WTC11 (cell line): ENCODE measurements around the gene HOXB3. TPM values are rescaled to one million over a fixed set of nuclear protein-coding genes. Genes with fewer than 3 reads are reported as not detected.

Experiments used
- ATAC-seq: fragments of 200-7000 bp; cut with Tn5 transposase; 2 replicates; pipeline ENCODE4 v1.10.0; 2021; ENCODE audit warnings: mild to moderate bottlenecking, moderate library complexity
- CTCF ChIA-PET: fragments of 300-600 bp; sonication (Branson Sonifier 250); formaldehyde crosslinking; loops from one replicate; lab custom pipeline; 2021; ENCODE audit warnings: antibody characterized with exemption; lab: Charles Lee
- POLR2A ChIA-PET: fragments of 350-600 bp; sonication (Branson Sonifier 250); formaldehyde crosslinking; loops from one replicate; lab custom pipeline; 2021; ENCODE audit warnings: antibody characterized with exemption; lab: Charles Lee
- DNase-seq: peaks from one replicate; pipeline ENCODE4 v3.0.0; 2021; ENCODE audit warnings: low spot score
- H3K27ac Mint-ChIP-seq: 2 replicates; pipeline ENCODE4 v1.8.0; 2021; ENCODE audit warnings: mixed read lengths
- H3K27me3 Mint-ChIP-seq: 2 replicates; pipeline ENCODE4 v1.8.0; 2021; ENCODE audit warnings: low read depth, mild to moderate bottlenecking, moderate library complexity, mixed read lengths
- H3K36me3 Mint-ChIP-seq: 2 replicates; pipeline ENCODE4 v1.8.0; 2021; ENCODE audit warnings: mixed read lengths
- H3K4me1 Mint-ChIP-seq: 2 replicates; pipeline ENCODE4 v1.8.0; 2022; ENCODE audit warnings: mixed read lengths
- H3K4me3 Mint-ChIP-seq: 2 replicates; pipeline ENCODE4 v1.8.0; 2021; ENCODE audit warnings: mild to moderate bottlenecking, moderate library complexity, mixed read lengths
- H3K9me3 Mint-ChIP-seq: 2 replicates; pipeline ENCODE4 v1.8.0; 2021; ENCODE audit warnings: mixed read lengths
- CREB1 ChIP-seq: sonication (generic); formaldehyde crosslinking; IDR thresholded peaks from 2 replicates; pipeline ENCODE4 v1.8.0; 2023; ENCODE audit warnings: mild to moderate bottlenecking, missing genetic modification reagents
- ELF4 ChIP-seq: sonication (generic); formaldehyde crosslinking; IDR thresholded peaks from 2 replicates; pipeline ENCODE4 v1.8.1; 2022; ENCODE audit warnings: low read depth, mild to moderate bottlenecking, moderate library complexity, missing genetic modification reagents
- JUN ChIP-seq: sonication (generic); formaldehyde crosslinking; IDR thresholded peaks from 2 replicates; pipeline ENCODE4 v1.8.0; 2023; ENCODE audit warnings: mild to moderate bottlenecking, missing genetic modification reagents
- NFYB ChIP-seq: sonication (generic); formaldehyde crosslinking; conservative IDR thresholded peaks from 2 replicates; pipeline ENCODE4 v1.8.0; 2022; ENCODE audit warnings: low read depth, missing genetic modification reagents
- NR1H2 ChIP-seq: sonication (generic); formaldehyde crosslinking; IDR thresholded peaks from 2 replicates; pipeline ENCODE4 v1.9.0; 2021; ENCODE audit warnings: mild to moderate bottlenecking, moderate library complexity, missing genetic modification reagents
- PRDM15 ChIP-seq: sonication (generic); formaldehyde crosslinking; IDR thresholded peaks from 2 replicates; pipeline ENCODE4 v1.8.0; 2022; ENCODE audit warnings: missing genetic modification reagents
- RORB ChIP-seq: fragments of 250-450 bp; sonication (Bioruptor Pico); IDR thresholded peaks from 2 replicates; pipeline ENCODE4 v1.9.0; 2021; ENCODE audit warnings: mild to moderate bottlenecking
- SP1 ChIP-seq: sonication (generic); formaldehyde crosslinking; conservative IDR thresholded peaks from 2 replicates; pipeline ENCODE4 v1.8.1; 2022; ENCODE audit warnings: missing genetic modification reagents
- USF1 ChIP-seq: sonication (generic); formaldehyde crosslinking; IDR thresholded peaks from 2 replicates; pipeline ENCODE4 v1.8.0; 2022; ENCODE audit warnings: mild to moderate bottlenecking, missing genetic modification reagents
- ZNF121 ChIP-seq: sonication (generic); formaldehyde crosslinking; IDR thresholded peaks from 2 replicates; pipeline ENCODE4 v1.8.0; 2023; ENCODE audit warnings: missing genetic modification reagents
- ZNF232 ChIP-seq: sonication (generic); formaldehyde crosslinking; IDR thresholded peaks from 2 replicates; pipeline ENCODE4 v1.8.0; 2022; ENCODE audit warnings: mild to moderate bottlenecking, missing genetic modification reagents
- ZNF416 ChIP-seq: fragments of 250-450 bp; sonication (Bioruptor Pico); IDR thresholded peaks from 2 replicates; pipeline ENCODE4 v1.9.0; 2021; ENCODE audit warnings: mild to moderate bottlenecking, inconsistent platforms
- total RNA-seq: library from RNA; stranded (reverse); gene quantifications from 3 replicates; pipeline ENCODE4 v1.2.3, GENCODE V29; 2021
- TF ChIP-seq, protein P1 (sequence below): fragments of 250-450 bp; sonication (Bioruptor Pico); IDR thresholded peaks from 2 replicates; pipeline ENCODE4 v1.9.0; 2021; ENCODE audit warnings: mild to moderate bottlenecking, borderline replicate concordance
- TF ChIP-seq, protein P2 (sequence below): sonication (generic); formaldehyde crosslinking; IDR thresholded peaks from 2 replicates; pipeline ENCODE4 v1.8.0; 2022; ENCODE audit warnings: mild to moderate bottlenecking, missing genetic modification reagents

HOXB3 gene
- total RNA-seq, 1 experiment from 2014 or later = 0.09 TPM

DNA sequence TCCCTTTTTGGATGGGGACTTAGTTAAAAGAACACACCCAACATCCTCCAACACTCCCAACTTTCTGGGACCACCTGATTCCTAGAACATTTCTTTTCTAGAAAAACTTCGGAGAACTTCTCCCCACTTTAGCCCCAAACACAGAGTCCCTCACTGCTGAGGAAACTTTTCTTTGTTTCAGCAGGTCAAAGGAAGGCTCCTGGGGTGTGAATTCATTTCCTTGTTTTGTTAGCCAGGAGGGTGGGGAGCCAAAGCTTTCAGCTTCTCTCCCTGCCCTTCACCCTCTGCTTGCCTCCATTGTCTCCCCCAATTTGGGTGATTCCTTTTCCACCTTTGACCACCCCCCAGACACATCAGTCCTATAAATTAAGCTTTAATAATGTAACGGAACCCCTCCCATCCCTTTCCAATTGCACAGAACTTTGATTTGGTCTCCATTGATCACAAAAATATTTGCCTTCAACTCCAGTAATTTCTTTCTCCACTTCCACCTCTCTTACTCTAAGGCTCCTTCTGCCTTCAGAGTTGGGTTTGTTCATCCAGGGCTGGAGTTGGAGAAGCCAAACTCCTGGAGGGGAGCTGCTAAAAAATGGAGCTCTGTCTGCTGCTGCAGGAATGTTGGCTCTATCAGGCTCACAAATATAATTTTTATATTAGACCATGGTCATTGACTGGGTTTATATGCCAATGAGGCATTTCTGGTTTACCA is 22.2 kb downstream of the HOXB3 start (continued):
- TF ChIP-seq, protein P1, sequence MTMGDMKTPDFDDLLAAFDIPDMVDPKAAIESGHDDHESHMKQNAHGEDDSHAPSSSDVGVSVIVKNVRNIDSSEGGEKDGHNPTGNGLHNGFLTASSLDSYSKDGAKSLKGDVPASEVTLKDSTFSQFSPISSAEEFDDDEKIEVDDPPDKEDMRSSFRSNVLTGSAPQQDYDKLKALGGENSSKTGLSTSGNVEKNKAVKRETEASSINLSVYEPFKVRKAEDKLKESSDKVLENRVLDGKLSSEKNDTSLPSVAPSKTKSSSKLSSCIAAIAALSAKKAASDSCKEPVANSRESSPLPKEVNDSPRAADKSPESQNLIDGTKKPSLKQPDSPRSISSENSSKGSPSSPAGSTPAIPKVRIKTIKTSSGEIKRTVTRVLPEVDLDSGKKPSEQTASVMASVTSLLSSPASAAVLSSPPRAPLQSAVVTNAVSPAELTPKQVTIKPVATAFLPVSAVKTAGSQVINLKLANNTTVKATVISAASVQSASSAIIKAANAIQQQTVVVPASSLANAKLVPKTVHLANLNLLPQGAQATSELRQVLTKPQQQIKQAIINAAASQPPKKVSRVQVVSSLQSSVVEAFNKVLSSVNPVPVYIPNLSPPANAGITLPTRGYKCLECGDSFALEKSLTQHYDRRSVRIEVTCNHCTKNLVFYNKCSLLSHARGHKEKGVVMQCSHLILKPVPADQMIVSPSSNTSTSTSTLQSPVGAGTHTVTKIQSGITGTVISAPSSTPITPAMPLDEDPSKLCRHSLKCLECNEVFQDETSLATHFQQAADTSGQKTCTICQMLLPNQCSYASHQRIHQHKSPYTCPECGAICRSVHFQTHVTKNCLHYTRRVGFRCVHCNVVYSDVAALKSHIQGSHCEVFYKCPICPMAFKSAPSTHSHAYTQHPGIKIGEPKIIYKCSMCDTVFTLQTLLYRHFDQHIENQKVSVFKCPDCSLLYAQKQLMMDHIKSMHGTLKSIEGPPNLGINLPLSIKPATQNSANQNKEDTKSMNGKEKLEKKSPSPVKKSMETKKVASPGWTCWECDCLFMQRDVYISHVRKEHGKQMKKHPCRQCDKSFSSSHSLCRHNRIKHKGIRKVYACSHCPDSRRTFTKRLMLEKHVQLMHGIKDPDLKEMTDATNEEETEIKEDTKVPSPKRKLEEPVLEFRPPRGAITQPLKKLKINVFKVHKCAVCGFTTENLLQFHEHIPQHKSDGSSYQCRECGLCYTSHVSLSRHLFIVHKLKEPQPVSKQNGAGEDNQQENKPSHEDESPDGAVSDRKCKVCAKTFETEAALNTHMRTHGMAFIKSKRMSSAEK (CRISPR knock-in tag) = no peak
- no peak for TF ChIP-seq NFYB
- no peak for TF ChIP-seq SP1 (CRISPR knock-in tag)
- no peak for TF ChIP-seq NR1H2 (CRISPR knock-in tag)
- TF ChIP-seq JUN (CRISPR knock-in tag) = no peak

- ATAC-seq = no peak
- Mint-ChIP-seq H3K27ac (no peak overlapping the region), H3K4me3 (no peak overlapping the region), H3K36me3 (no peaks in the 10 kb centered on the region), H3K27me3 (peaks cover 19% of the 10 kb centered on the region; the same call in 1 of the 2 replicates), H3K4me1 (peaks cover 34% of the 10 kb centered on the region), H3K9me3 (no peaks in the 10 kb centered on the region)
- TF ChIP-seq, protein P2, sequence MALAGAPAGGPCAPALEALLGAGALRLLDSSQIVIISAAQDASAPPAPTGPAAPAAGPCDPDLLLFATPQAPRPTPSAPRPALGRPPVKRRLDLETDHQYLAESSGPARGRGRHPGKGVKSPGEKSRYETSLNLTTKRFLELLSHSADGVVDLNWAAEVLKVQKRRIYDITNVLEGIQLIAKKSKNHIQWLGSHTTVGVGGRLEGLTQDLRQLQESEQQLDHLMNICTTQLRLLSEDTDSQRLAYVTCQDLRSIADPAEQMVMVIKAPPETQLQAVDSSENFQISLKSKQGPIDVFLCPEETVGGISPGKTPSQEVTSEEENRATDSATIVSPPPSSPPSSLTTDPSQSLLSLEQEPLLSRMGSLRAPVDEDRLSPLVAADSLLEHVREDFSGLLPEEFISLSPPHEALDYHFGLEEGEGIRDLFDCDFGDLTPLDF (CRISPR knock-in tag) = no peak
- TF ChIP-seq PRDM15 (CRISPR knock-in tag) = no peak
- TF ChIP-seq ELF4 (CRISPR knock-in tag) = no peak
- no peak for TF ChIP-seq CREB1 (CRISPR knock-in tag)
- no peak for TF ChIP-seq ZNF232
- no peak for TF ChIP-seq USF1
- TF ChIP-seq ZNF416 (CRISPR knock-in tag) = no peak
- no peak for TF ChIP-seq SP1 (CRISPR knock-in tag)
- TF ChIP-seq ZNF121 (CRISPR knock-in tag) = no peak
- ChIA-PET POLR2A (no interaction called here), CTCF (interaction anchor here (0.8 to 1.0 kb wide), 3 partner anchors 21 to 104 kb away, joined by 3 to 8 read pairs (median 3); no protein-coding TSS in a partner anchor)
- no peak for DNase-seq
Observed at GRCh38 chr17:48567209-48567608, 22.8 kb downstream of the HOXB3 start.

GRCh38 chr17:48566717-48567116 is 23.3 kb downstream of the HOXB3 start:
- ChIA-PET CTCF (interaction anchor here (0.8 to 1.0 kb wide), 3 partner anchors 21 to 105 kb away, joined by 3 to 8 read pairs (median 3); no protein-coding TSS in a partner anchor), POLR2A (no interaction called here)
- H3K36me3 Mint-ChIP-seq = no peaks in the 10 kb centered on the region
- TF ChIP-seq RORB (CRISPR knock-in tag) = no peak
- no peak overlapping the region for H3K4me3 Mint-ChIP-seq
- no peak overlapping the region for H3K27ac Mint-ChIP-seq
- no peak for DNase-seq
- H3K27me3 Mint-ChIP-seq = peaks cover 24% of the 10 kb centered on the region; the same call in 1 of the 2 replicates
- peaks cover 34% of the 10 kb centered on the region for H3K4me1 Mint-ChIP-seq
- no peak for ATAC-seq
- H3K9me3 Mint-ChIP-seq = no peaks in the 10 kb centered on the region
